Type B pancreatic cell (in vitro differentiated cells): Measurements from ENCODE around the gene PFKP. TPM values are rescaled to one million over a fixed set of nuclear protein-coding genes. Genes with fewer than 3 reads are reported as not detected.

Experiments used
- DNase-seq: peaks from one replicate; pipeline ENCODE4 v3.0.0; 2021; ENCODE audit warnings: mixed read lengths; ENCODE audit not compliant: unreplicated experiment; ENCODE audit errors: extremely low spot score
- H3K27ac Mint-ChIP-seq: 2 replicates; pipeline ENCODE4 v1.8.0; 2021; ENCODE audit warnings: mild to moderate bottlenecking, mixed read lengths
- H3K27me3 Mint-ChIP-seq: 2 replicates; pipeline ENCODE4 v1.8.0; 2021; ENCODE audit warnings: mixed read lengths
- H3K36me3 Mint-ChIP-seq: 2 replicates; pipeline ENCODE4 v1.8.0; 2021; ENCODE audit warnings: mixed read lengths
- H3K4me1 Mint-ChIP-seq: one replicate; pipeline ENCODE4 v1.8.0; 2021; ENCODE audit warnings: mixed read lengths; ENCODE audit not compliant: unreplicated experiment
- H3K4me3 Mint-ChIP-seq: 2 replicates; pipeline ENCODE4 v1.8.0; 2021; ENCODE audit warnings: mild to moderate bottlenecking, mixed read lengths
- H3K9me3 Mint-ChIP-seq: 2 replicates; pipeline ENCODE4 v1.8.0; 2021; ENCODE audit warnings: mixed read lengths
- CTCF ChIP-seq: fragments of 200-600 bp; sonication (generic); conservative IDR thresholded peaks from 2 replicates; pipeline ENCODE4 v1.5.0; 2021; ENCODE audit warnings: antibody characterized with exemption, mild to moderate bottlenecking
- total RNA-seq: library from RNA; stranded (reverse); gene quantifications from 2 replicates; pipeline ENCODE4 v1.2.1, GENCODE V29; 2021; ENCODE audit warnings: low replicate concordance

The PFKP gene
- total RNA-seq, 1 donor from 2014 or later, result 48.8 TPM

- Mint-ChIP-seq H3K4me3 (no peak overlapping the region), H3K27me3 (peaks cover 19% of the 10 kb centered on the region), H3K4me1 (peaks cover 8% of the 10 kb centered on the region), H3K36me3 (no peaks in the 10 kb centered on the region), H3K9me3 (no peaks in the 10 kb centered on the region), H3K27ac (no peak overlapping the region)
- no peak for DNase-seq
- TF ChIP-seq CTCF, result no peak
Measured at GRCh38 chr10:3054183-3054850, 13.0 kb upstream of the PFKP start.

- no peak overlapping the region for H3K27ac Mint-ChIP-seq
- no peak overlapping the region for H3K4me3 Mint-ChIP-seq
- TF ChIP-seq CTCF, result no peak
- peaks cover 21% of the 10 kb centered on the region for H3K27me3 Mint-ChIP-seq
- H3K9me3 Mint-ChIP-seq, result no peaks in the 10 kb centered on the region
- H3K36me3 Mint-ChIP-seq, result no peaks in the 10 kb centered on the region
- H3K4me1 Mint-ChIP-seq, result peaks cover 8% of the 10 kb centered on the region
- DNase-seq, result no peak
Measured at GRCh38 chr10:3054851-3055199, 12.5 kb upstream of the PFKP start.

- no peak for DNase-seq
- H3K9me3 Mint-ChIP-seq, result no peaks in the 10 kb centered on the region
- H3K27ac Mint-ChIP-seq, result no peak overlapping the region
- H3K4me3 Mint-ChIP-seq, result no peak overlapping the region
- peaks cover 22% of the 10 kb centered on the region for H3K27me3 Mint-ChIP-seq
- no peak for TF ChIP-seq CTCF
- H3K36me3 Mint-ChIP-seq, result no peaks in the 10 kb centered on the region
- H3K4me1 Mint-ChIP-seq, result peaks cover 8% of the 10 kb centered on the region
Measured at GRCh38 chr10:3056280-3057037, 10.9 kb upstream of the PFKP start.

- H3K4me1 Mint-ChIP-seq, result peaks cover 8% of the 10 kb centered on the region
Measured at GRCh38 chr10:3057946-3058345, 9.4 kb upstream of the PFKP start.

GRCh38 chr10:3059974-3060373 lies 7.4 kb upstream of the PFKP start:
- peaks cover 8% of the 10 kb centered on the region for H3K4me1 Mint-ChIP-seq
- H3K4me3 Mint-ChIP-seq, result no peak overlapping the region
- H3K27ac Mint-ChIP-seq, result no peak overlapping the region
- TF ChIP-seq CTCF, result no peak
- DNase-seq, result no peak
- peaks cover 25% of the 10 kb centered on the region for H3K27me3 Mint-ChIP-seq
- no peaks in the 10 kb centered on the region for H3K36me3 Mint-ChIP-seq
- H3K9me3 Mint-ChIP-seq, result no peaks in the 10 kb centered on the region

More at GRCh38 chr10:3057946-3058345, 9.4 kb upstream of the PFKP start:
- H3K27me3 Mint-ChIP-seq, result peaks cover 22% of the 10 kb centered on the region
- no peak for TF ChIP-seq CTCF
- H3K36me3 Mint-ChIP-seq, result no peaks in the 10 kb centered on the region
- DNase-seq, result no peak
- no peaks in the 10 kb centered on the region for H3K9me3 Mint-ChIP-seq
- H3K4me3 Mint-ChIP-seq, result no peak overlapping the region
- no peak overlapping the region for H3K27ac Mint-ChIP-seq
